Occipital lobe (tissue), 2 donors: ENCODE measurements around the gene TBC1D1. TPM values are rescaled to one million over a fixed set of nuclear protein-coding genes. Genes with fewer than 3 reads are reported as not detected.

Source experiments
- DNase-seq: peaks from one replicate; lab custom pipeline; 2025; lab: John Stamatoyannopoulos, UW
- total RNA-seq: library from RNA; depleted of rRNA; stranded (reverse); fragments of >200 nt; gene quantifications from one replicate; pipeline ENCODE4 v1.2.3, GENCODE V29; 2014

Gene TBC1D1, protein sequence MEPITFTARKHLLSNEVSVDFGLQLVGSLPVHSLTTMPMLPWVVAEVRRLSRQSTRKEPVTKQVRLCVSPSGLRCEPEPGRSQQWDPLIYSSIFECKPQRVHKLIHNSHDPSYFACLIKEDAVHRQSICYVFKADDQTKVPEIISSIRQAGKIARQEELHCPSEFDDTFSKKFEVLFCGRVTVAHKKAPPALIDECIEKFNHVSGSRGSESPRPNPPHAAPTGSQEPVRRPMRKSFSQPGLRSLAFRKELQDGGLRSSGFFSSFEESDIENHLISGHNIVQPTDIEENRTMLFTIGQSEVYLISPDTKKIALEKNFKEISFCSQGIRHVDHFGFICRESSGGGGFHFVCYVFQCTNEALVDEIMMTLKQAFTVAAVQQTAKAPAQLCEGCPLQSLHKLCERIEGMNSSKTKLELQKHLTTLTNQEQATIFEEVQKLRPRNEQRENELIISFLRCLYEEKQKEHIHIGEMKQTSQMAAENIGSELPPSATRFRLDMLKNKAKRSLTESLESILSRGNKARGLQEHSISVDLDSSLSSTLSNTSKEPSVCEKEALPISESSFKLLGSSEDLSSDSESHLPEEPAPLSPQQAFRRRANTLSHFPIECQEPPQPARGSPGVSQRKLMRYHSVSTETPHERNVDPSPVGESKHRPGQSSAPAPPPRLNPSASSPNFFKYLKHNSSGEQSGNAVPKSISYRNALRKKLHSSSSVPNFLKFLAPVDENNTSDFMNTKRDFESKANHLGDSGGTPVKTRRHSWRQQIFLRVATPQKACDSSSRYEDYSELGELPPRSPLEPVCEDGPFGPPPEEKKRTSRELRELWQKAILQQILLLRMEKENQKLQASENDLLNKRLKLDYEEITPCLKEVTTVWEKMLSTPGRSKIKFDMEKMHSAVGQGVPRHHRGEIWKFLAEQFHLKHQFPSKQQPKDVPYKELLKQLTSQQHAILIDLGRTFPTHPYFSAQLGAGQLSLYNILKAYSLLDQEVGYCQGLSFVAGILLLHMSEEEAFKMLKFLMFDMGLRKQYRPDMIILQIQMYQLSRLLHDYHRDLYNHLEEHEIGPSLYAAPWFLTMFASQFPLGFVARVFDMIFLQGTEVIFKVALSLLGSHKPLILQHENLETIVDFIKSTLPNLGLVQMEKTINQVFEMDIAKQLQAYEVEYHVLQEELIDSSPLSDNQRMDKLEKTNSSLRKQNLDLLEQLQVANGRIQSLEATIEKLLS (N-terminal part only)
- 57.2 TPM for total RNA-seq

DNA sequence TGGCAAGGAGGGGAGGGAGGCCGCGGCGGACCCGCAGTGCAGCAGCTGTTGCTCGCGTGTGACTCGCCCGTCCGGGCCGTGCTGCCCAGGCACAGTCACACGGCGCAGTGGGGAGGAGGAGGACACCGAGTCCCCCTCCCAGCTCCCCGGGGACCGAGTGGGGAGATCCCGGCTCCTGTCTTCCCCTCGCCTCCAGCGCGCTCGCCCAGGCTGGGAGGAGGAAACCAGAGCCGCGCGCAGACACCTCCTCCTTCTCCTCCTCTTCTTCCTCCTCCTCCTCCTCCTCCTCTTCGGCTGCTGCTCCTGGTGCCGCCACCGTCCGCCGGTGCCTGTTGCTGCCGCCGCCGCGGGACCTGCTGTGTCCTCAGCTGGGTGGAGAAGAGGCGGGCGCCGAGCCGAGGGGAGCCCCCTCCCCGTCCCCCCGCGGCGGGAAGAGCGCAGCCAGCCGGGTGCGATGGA lies at the start of gene TBC1D1:
Gene TBC1D1, plus strand, starts transcription at position 284 of the 459 bp plus-strand sequence. CDS start 11,012 bp downstream, outside the sequence.
- DNase-seq, result peak; percentile 55

GRCh38 chr4:37844204-37844603 lies 46.7 kb upstream of the TBC1D1 start:
- no peak for DNase-seq

DNA sequence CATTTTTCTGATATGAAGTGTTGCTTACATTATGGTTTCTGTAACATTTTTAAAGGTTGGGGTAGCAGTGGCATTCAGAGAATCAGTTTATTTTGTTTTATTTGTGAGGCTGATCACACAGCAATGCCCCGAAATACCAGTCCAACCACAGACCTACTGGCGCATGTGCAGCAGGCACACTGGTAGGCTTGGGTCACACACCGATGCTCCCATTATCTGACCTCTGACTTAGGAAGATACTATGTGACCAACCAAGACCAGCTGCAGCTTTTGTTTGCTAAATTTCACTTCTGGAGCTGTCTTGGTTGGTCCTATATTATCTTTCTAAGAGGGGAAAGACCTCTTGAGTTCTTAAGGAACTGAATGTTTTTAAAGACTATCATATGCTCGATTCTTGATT lies 45.7 kb upstream of the TBC1D1 start:
- DNase-seq, result no peak

DNA sequence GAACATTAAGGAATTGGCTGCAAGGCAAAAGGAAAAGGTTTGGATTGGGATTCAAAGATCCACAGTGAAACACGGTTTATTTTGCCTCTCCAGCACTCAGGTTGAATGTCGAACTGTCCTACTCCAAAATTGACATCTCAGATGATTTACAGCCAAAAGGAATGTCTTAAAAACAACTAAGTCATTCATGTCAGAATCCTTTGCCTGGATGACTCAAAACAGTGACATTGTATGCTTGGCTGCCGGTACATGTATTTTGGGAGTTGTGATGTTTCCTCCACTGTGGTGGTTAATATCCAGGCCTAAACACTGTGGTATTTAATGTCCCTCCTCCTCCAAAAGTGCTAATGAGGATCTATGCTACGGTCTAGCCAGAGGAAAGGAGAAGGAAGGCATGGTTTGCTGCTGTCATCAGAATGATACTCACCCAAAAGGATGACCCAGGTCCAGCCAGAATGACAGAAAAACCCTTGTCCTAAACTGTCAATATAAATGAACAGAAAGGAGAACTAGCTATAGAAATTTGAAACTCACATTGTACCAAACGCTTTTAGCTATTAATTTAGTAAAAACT lies 43.5 kb upstream of the TBC1D1 start:
- no peak for DNase-seq

DNA sequence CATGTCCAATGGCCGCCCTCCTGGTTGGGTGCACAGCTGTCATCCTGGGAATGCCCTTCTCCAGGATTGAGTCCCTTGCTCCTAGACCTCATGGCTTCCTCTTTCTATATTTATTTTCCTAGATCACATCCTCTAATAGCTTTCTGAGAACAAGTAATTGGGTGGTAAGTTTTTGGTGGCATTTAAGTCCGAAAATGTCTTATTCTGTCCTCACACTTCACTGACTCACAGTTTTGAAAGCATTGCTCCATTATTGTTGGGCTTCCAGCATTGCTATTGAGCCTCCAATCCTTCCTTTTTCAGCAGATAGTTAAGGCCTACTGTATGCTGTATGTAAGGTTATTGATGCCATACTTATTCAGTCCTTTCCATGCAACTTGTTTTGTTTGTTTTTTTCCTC lies 38.5 kb upstream of the TBC1D1 start:
- no peak for DNase-seq

- DNase-seq, result no peak
These were observed 32.8 kb upstream of the TBC1D1 start for GRCh38 chr4:37858112-37858511.

GRCh38 chr4:37858872-37859271 lies 32.0 kb upstream of the TBC1D1 start:
- DNase-seq, result no peak

DNA sequence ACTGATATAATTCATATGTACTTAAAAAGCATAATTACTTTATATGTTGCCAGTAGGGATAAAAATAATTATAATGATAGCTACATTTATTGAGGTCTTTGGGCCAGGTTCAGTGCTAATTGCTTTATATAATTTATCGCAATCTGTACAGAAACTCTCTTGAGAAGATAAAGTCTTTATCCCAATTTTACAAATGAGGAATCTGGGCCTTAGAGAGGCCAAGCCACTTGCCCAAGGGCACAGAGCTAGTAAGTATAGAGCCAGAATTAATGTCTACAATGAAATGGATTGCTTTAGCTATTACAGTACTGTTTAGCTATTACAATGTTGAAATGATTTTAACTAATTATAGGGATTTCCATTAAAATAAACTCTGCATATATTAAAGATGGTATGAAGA lies 30.6 kb upstream of the TBC1D1 start:
- DNase-seq, result no peak

DNA sequence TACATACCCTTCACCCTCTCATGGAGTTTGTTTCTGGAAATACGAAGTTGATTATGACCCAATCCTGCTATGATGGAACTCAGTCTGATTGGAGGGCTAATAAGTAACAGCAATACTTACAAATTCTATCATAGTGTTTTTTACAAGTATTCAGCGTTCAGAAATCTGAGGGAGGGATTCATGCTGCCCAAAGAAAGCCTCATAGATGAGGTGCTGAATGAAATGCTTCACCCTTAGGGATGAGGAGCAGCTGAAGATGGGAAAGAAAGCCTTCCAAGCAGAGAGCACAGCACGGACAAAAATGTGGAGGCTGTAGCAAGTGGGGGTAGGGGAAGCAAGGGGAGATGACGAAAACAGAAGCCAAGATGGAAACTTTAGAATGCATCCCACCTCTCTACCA lies 27.9 kb upstream of the TBC1D1 start:
- DNase-seq, result no peak

DNA sequence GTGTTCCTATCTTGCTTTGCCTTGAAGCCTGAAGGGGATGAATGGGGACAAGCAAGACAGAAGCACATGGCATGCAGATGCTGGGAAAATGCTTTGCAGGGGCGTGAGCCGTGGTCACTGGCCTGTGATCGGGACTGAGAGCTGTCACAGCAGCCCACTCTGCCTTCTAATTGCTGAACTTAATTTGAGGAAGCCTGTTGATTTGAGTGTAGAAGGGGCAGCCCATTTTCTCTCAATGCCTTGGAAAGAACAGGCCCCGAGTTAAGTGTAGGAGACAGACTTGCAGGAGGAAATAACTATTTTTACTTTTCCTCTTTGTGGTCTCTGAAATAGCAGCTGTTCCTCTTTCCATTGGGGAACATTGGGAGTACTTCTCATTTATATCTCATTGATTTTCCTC lies 26.1 kb upstream of the TBC1D1 start:
- no peak for DNase-seq

DNA sequence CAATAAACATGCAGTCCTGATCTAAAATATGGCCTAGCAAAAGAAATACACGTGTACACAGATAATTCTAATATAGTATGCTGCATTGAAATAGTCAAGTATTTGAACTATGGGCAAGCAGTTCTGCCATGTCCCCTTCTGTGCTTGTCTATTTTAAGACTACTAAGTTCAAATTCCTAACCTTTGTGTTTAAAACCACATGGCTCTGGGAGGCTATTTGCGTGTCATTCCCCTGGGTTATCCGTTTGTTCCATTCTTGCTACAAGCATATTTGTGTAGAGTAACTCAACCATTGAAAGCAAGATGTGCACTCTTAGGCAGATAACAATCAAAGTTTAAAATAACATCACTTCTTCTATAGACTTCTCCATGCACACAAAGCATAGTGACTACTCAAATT lies 25.4 kb upstream of the TBC1D1 start:
- no peak for DNase-seq

DNA sequence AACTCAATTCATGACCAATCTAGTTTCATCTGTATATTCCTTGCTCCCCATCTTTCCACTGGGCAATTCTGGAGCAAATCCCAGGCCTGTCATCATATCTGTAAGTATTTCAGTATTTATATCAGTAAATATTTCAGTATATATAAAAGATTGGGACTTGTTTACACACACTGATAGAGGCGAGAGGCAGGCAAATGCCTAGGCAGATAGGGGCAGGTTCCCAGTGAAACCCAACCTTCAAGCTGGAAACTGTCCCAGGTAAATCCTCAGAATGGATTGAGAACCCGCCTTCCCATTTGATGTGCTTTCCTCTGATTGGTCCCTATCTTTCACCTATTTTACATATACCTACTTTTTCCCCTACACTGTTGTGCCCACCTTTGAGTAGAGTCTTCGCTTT lies 23.8 kb upstream of the TBC1D1 start:
- no peak for DNase-seq

DNA sequence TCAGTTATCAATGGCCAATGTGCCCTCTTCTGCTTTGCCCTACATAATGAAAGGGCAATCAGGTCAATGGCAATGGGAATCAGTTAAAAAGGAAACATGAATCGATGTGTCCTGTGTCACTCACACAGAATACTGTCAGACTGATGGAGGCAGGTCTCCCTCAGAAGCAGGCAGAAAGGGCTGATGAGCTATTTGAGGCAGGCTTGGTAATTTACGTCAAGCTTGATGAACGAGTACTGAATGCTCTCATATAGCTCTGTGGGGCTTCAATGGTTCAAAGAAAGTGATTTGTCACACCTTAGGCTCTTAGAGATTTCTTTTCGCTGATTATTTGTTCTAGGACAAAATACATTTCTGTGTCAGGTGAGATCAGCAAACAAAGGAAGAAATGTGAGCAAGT lies 22.6 kb upstream of the TBC1D1 start:
- DNase-seq, result no peak

GRCh38 chr4:37872310-37872988 lies 18.4 kb upstream of the TBC1D1 start:
- no peak for DNase-seq

DNA sequence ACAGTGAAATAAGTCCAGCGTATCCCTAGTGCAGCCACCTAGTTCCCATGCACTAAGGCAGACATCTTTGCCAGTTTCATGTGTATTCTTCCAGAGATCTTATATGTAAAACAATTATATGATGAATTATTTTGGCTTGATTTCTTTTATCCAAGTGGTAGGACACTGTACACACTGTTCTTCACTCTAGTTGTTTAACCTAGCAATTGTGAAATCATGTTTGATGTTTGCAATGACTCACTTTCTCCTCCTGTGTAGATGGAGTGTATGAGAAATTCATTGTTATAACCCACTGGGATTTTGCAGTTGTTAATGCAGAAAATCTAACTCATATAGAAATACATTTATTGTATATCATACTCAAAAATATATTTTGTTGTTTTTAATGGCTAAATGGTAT lies 17.5 kb upstream of the TBC1D1 start:
- no peak for DNase-seq

- no peak for DNase-seq
These were observed 14.7 kb upstream of the TBC1D1 start for GRCh38 chr4:37876156-37876555.

GRCh38 chr4:37879365-37879764 lies 11.5 kb upstream of the TBC1D1 start:
- no peak for DNase-seq

- no peak for DNase-seq
These were observed 9.1 kb upstream of the TBC1D1 start for GRCh38 chr4:37881811-37882210.

GRCh38 chr4:37882665-37883296 lies 8.1 kb upstream of the TBC1D1 start:
- no peak for DNase-seq

DNA sequence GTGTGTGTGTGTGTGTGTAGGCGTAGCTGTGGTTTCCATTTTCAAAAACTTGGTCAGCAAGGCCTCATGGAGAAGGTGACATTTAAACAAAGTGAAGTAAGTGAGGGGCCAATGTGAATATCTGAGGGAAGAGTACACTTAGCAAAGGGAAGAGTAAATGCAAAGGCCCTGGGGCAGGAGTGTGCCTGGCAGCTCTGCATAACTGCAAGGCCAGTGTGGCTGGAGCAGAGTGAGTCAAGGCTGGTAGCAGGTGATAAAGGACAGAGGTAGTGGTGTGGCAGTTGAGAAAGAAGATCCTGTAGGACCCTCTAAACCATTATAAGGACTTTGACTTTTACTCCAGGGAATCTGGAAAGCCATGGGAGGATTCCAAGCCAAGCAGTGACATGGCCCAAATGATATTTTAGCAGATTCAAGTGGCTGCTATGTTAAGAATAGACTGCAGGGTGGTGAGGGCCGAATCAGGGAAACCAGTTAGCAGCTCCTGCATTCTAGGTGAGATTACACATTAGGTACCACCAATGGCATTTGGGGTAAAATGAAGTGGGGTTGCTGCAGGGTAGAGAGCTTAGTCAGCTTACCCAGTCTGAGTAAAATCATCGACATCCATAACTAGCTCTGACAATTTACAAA lies 5.9 kb upstream of the TBC1D1 start:
- no peak for DNase-seq
